H9 (cell line): ENCODE data around the gene CDH22. TPM values are rescaled to one million over a fixed set of nuclear protein-coding genes. Genes with fewer than 3 reads are reported as not detected.

Experiments
- DNase-seq: peaks from one replicate; pipeline ENCODE4 v3.0.0-alpha.2; 2017
- H2AFZ ChIP-seq: one replicate; pipeline ENCODE4 v1.6.1; 2013; ENCODE audit warnings: mild to moderate bottlenecking, low read length, control low read depth, moderate library complexity
- H2AK5ac ChIP-seq: 2 replicates; pipeline ENCODE4 v1.6.1; 2013; ENCODE audit warnings: low read length, control low read depth, mixed read lengths; ENCODE audit not compliant: insufficient read length
- H2BK120ac ChIP-seq: one replicate; pipeline ENCODE4 v1.6.1; 2013; ENCODE audit warnings: low read depth, mild to moderate bottlenecking, low read length, control low read depth, inconsistent platforms; ENCODE audit not compliant: poor library complexity, severe bottlenecking
- H2BK12ac ChIP-seq: 2 replicates; pipeline ENCODE4 v1.6.1; 2013; ENCODE audit warnings: low read length, control low read depth, mixed read lengths, low read depth; ENCODE audit not compliant: insufficient read length
- H2BK15ac ChIP-seq: 2 replicates; pipeline ENCODE4 v1.6.1; 2013; ENCODE audit warnings: low read depth, low read length, control low read depth
- H2BK20ac ChIP-seq: one replicate; pipeline ENCODE4 v1.6.1; 2013; ENCODE audit warnings: low read depth, mild to moderate bottlenecking, low read length, control low read depth, inconsistent platforms; ENCODE audit not compliant: poor library complexity, severe bottlenecking
- H2BK5ac ChIP-seq: 2 replicates; pipeline ENCODE4 v1.6.1; 2013; ENCODE audit warnings: low read length, control low read depth, mixed read lengths; ENCODE audit not compliant: insufficient read length
- H3K14ac ChIP-seq: 2 replicates; pipeline ENCODE4 v1.6.1; 2013; ENCODE audit warnings: low read length, control low read depth; ENCODE audit not compliant: insufficient read depth
- H3K18ac ChIP-seq: 2 replicates; pipeline ENCODE4 v1.6.1; 2013; ENCODE audit warnings: low read depth, mild to moderate bottlenecking, mixed read lengths, low read length, control low read depth; ENCODE audit not compliant: insufficient read length
- H3K23ac ChIP-seq: 2 replicates; pipeline ENCODE4 v1.6.1; 2013; ENCODE audit warnings: low read length, control low read depth, mixed read lengths, low read depth; ENCODE audit not compliant: insufficient read length
- H3K23me2 ChIP-seq: 2 replicates; pipeline ENCODE4 v1.6.1; 2013; ENCODE audit warnings: low read depth, mild to moderate bottlenecking, mixed read lengths, low read length, control low read depth; ENCODE audit not compliant: insufficient read length, poor library complexity, severe bottlenecking
- H3K27ac ChIP-seq: 2 replicates; pipeline ENCODE4 v1.5.1; 2013; ENCODE audit warnings: low read length, control low read depth, mixed read lengths, low read depth; ENCODE audit not compliant: insufficient read length
- H3K27me3 ChIP-seq: 2 replicates; pipeline ENCODE4 v1.6.1; 2013; ENCODE audit warnings: low read length, control low read depth, inconsistent platforms; ENCODE audit not compliant: insufficient read depth
- H3K4ac ChIP-seq: 2 replicates; pipeline ENCODE4 v1.6.1; 2013; ENCODE audit warnings: low read depth, mild to moderate bottlenecking, control low read depth, inconsistent platforms, low read length, moderate library complexity
- H3K4me1 ChIP-seq: 2 replicates; pipeline ENCODE4 v1.6.1; 2013; ENCODE audit warnings: low read length, control low read depth, inconsistent platforms; ENCODE audit not compliant: insufficient read depth
- H3K4me2 ChIP-seq: 2 replicates; pipeline ENCODE4 v1.6.1; 2013; ENCODE audit warnings: low read length, control low read depth, mixed read lengths; ENCODE audit not compliant: insufficient read length, insufficient read depth
- H3K56ac ChIP-seq: 2 replicates; pipeline ENCODE4 v1.6.1; 2013; ENCODE audit warnings: low read depth, mild to moderate bottlenecking, mixed read lengths, low read length, control low read depth; ENCODE audit not compliant: insufficient read length
- H3K79me1 ChIP-seq: 2 replicates; pipeline ENCODE4 v1.6.1; 2013; ENCODE audit warnings: low read depth, mild to moderate bottlenecking, moderate library complexity, low read length, control low read depth, inconsistent platforms; ENCODE audit not compliant: insufficient read depth, poor library complexity, severe bottlenecking
- H3K79me2 ChIP-seq: 2 replicates; pipeline ENCODE4 v1.6.1; 2013; ENCODE audit warnings: low read length, control low read depth, inconsistent platforms; ENCODE audit not compliant: insufficient read depth
- H3K9ac ChIP-seq: 2 replicates; pipeline ENCODE4 v1.6.1; 2013; ENCODE audit warnings: low read length, control low read depth, mixed read lengths; ENCODE audit not compliant: insufficient read length; ENCODE audit errors: extremely low read depth
- H3K9me3 ChIP-seq: one replicate; pipeline ENCODE4 v1.6.1; 2013; ENCODE audit warnings: low read depth, low read length, inconsistent platforms; ENCODE audit not compliant: control insufficient read depth
- H3T11ph ChIP-seq: one replicate; pipeline ENCODE4 v1.6.1; 2013; ENCODE audit warnings: mild to moderate bottlenecking, low read length, control low read depth, inconsistent platforms
- H4K20me1 ChIP-seq: one replicate; pipeline ENCODE4 v1.6.1; 2013; ENCODE audit not compliant: control insufficient read depth, insufficient read length, insufficient read depth
- H4K5ac ChIP-seq: 2 replicates; pipeline ENCODE4 v1.6.1; 2013; ENCODE audit warnings: low read depth, mild to moderate bottlenecking, mixed read lengths, low read length, control low read depth; ENCODE audit not compliant: insufficient read length
- H4K8ac ChIP-seq: replicated peaks from 2 replicates; pipeline ENCODE4 v1.6.1; 2013; ENCODE audit warnings: low read length, control low read depth, mixed read lengths, low read depth; ENCODE audit not compliant: insufficient read length
- H4K91ac ChIP-seq: 2 replicates; pipeline ENCODE4 v1.6.1; 2013; ENCODE audit warnings: low read depth, mild to moderate bottlenecking, moderate library complexity, mixed read lengths, low read length, control low read depth; ENCODE audit not compliant: insufficient read length
- H3K27ac Mint-ChIP-seq, 3 experiments: 2 replicates in 2 of 3; 3 replicates in 1 of 3; pipeline ENCODE4 v1.8.0; 2020 to 2021; ENCODE audit warnings: mixed read lengths in 3 of 3, mild to moderate bottlenecking in 1 of 3, moderate library complexity in 1 of 3
- H3K27me3 Mint-ChIP-seq: 2 replicates; pipeline ENCODE4 v1.8.0; 2021; ENCODE audit warnings: low read depth, mild to moderate bottlenecking, moderate library complexity, mixed read lengths
- H3K36me3 Mint-ChIP-seq, 3 experiments: 2 replicates in 2 of 3; 3 replicates in 1 of 3; pipeline ENCODE4 v1.8.0; 2020 to 2021; ENCODE audit warnings: low read depth in 3 of 3, mixed read lengths in 3 of 3; ENCODE audit not compliant: insufficient read depth in 1 of 3
- H3K4me1 Mint-ChIP-seq, 2 experiments: 2 replicates each; pipeline ENCODE4 v1.8.0; 2020; ENCODE audit warnings: mixed read lengths in 2 of 2
- H3K4me3 Mint-ChIP-seq, 2 experiments: 2 replicates in 1 of 2; 3 replicates in 1 of 2; pipeline ENCODE4 v1.8.0; 2020 to 2021; ENCODE audit warnings: mild to moderate bottlenecking in 2 of 2, mixed read lengths in 2 of 2, moderate library complexity in 1 of 2
- H3K9me3 Mint-ChIP-seq, 2 experiments: 2 replicates in 1 of 2; 3 replicates in 1 of 2; pipeline ENCODE4 v1.8.0; 2020; ENCODE audit warnings: mild to moderate bottlenecking in 2 of 2, mixed read lengths in 2 of 2, moderate library complexity in 1 of 2
- CTCF ChIP-seq: fragments of 200-600 bp; sonication (generic); conservative IDR thresholded peaks from 3 replicates; pipeline ENCODE4 v1.8.0; 2021; ENCODE audit warnings: antibody characterized with exemption, mild to moderate bottlenecking
- WGBS: extraction: QIAGEN DNeasy Blood & Tissue Kit; methylation state at CpG from one replicate; pipeline ENCODE4 v1.1.7; 2013; ENCODE audit warnings: missing lambda C conversion rate, low lambda C conversion rate, mixed read lengths; ENCODE audit not compliant: insufficient read length; ENCODE audit errors: extremely low coverage; 5-methylcytosine and 5-hydroxymethylcytosine counted together
- total RNA-seq: library from RNA; stranded (reverse); gene quantifications from 2 replicates; pipeline ENCODE4 v1.2.1, GENCODE V29; 2021

CDH22 gene
- total RNA-seq, 1 experiment from 2014 or later: not detected

- no peak overlapping the region for H2BK12ac ChIP-seq
- no peak overlapping the region for H3K4me3 Mint-ChIP-seq
These were observed 103.6 kb downstream of the CDH22 start for GRCh38 chr20:46204594-46205186.

More at GRCh38 chr20:46204594-46205186, 103.6 kb downstream of the CDH22 start:
- Mint-ChIP-seq H3K36me3 (no peaks in the 10 kb centered on the region), H3K4me1 (peaks cover 17 to 43% of the 10 kb centered on the region in 2 experiments), H3K27ac (no peak overlapping the region; a peak in 1 of 7 replicates), H3K27me3 (peaks cover 12% of the 10 kb centered on the region), H3K9me3 (no peaks in the 10 kb centered on the region; a peak in 1 of 5 replicates)
- Histone ChIP-seq H4K91ac (no peak overlapping the region), H3K56ac (no peak overlapping the region), H4K5ac (no peak overlapping the region), H3K79me2 (no peaks in the 10 kb centered on the region), H3K27ac (no peak overlapping the region), H2BK20ac (no peak overlapping the region), H3K4me1 (peaks cover 6% of the 10 kb centered on the region; the same call in 1 of the 2 replicates), H3K9me3 (no peaks in the 10 kb centered on the region), H3K9ac (no peak overlapping the region), H2AFZ (no peak overlapping the region), H2BK15ac (no peak overlapping the region), H3K4ac (no peak overlapping the region), H2AK5ac (no peak overlapping the region), H3K23me2 (no peaks in the 10 kb centered on the region), H3K14ac (no peak overlapping the region), H4K8ac (no peak overlapping the region), H2BK120ac (no peak overlapping the region), H3K23ac (no peak overlapping the region), H2BK5ac (no peak overlapping the region), H3K27me3 (no peaks in the 10 kb centered on the region), H3K4me2 (no peak overlapping the region), H4K20me1 (no peaks in the 10 kb centered on the region), H3T11ph (no peak overlapping the region), H3K18ac (no peak overlapping the region), H3K79me1 (no peaks in the 10 kb centered on the region)
- TF ChIP-seq CTCF: no peak
- no peak for DNase-seq
- no CpG with 5 or more reads among the region's 8 CpGs for WGBS
